Stimulated activated CD4-positive, alpha-beta T cell treated with anti-CD3 and anti-CD28 coated beads, Interleukin-2, amount 100 ng/mL, for 48 hours (primary cell): ENCODE results near the gene FXYD2.
"Not testable (repeated sequence)": the region's sequence is repeated elsewhere in the genome, so short reads cannot be mapped to it uniquely, and the experiment has no call there.

Experiments used
- DNase-seq, 2 donors: peaks; one replicate each; pipeline ENCODE4 v3.0.0-alpha.2; 2020

The FXYD2 gene

GRCh38 chr11:117819096-117820040 is 5.2 kb downstream of the FXYD2 start:
- DNase-seq: no peak

DNA sequence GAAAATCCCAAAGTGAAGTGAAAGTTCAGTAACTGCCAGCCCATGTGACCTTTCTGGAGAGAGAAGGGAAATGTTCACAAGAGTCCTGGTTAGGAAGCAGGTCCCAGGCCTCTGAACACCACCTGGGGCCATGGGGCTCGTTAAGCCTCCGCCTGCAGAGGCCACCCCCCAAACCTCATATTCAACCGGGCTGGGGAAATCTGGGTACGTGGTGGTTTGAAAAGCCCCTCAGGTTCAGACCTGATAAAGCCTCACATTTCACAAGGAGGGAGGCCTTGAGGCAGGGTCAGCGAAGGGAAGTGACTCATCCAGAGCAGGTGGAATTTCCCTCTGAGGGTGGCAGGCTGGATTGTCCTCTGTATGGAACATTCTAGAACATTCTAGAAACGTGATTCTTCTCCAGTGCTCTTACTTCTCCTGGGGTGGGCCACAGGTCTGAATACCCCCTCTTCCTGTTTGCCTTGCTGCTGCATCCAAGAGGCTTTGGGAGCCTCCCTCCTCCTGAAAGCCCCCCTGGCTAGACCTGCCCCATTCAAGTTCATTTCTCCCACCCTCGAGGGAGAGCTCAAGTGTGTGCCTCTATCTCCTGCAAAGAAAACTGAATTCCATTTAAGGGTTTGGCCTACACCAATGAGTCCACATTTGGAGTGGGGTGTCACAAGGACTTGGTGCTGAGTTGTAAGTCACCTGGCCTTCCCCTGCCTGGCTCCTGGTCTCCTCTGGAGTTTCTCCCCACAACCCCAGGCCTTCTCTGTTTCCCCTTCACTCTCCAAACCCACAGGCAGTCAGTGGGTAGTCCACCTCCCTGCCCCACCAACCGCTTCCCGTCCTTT is 6.3 kb downstream of the FXYD2 start:
- peak; percentile 30 to 40 for DNase-seq

DNA sequence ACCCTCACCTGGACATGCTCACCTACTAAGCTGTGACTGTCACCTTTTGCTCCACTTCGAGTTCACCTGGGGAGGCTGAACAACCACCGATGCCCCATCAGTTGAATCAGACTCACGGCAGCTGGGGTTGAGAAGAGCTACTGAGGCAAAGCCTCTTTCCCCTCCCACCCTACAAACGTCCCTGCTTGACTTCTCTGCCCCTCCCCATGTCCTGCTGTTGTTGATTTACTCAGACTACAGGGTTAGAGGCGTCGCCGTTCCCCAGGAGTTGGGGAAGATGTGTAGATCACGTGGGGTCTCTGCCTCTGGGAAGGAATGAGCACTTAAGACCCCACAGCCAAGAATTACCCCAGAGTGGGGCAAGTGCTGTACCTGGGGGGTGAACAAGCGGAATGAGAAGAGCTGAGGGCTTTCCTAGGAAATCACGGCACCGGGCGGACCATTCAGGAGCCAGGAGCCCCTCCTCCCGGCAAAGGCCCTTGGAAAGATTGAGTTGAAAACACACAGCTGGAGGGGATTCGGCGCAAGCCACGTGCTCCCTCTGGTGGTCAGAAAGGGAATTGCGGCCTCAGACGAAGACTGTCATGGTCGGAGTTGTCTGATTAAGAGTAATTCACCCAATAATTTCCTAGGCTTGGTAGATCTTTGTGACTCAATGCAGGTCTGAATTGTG is 7.0 kb downstream of the FXYD2 start:
- DNase-seq: peak; percentile 91 to 96

DNA sequence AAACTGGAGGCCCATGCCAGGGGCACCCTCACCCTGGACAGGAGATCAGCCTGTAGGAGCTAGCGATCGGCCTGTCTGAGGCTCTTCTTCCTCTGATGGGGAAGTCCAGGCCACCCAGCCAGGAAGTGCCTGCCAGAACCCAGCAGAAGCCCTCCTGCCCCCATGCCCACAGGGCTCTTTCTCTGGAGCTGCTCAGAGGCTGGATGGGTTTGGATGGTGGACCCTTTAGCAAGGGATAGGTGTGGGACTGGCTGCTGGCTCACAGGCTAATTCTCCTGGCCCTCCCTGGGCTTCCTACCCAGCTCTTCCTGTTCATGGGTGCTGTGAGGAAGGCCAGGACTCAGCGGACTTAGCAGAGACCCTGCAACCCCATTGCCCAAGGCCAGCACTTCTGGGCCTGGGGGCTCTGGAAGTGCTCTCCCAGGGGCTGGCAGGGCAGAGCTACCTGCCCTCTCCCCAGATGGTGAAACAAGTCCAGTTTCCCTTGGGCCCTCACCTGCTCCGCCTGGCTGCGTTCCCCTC is 7.6 kb downstream of the FXYD2 start:
- no peak for DNase-seq

- no peak for DNase-seq
Measured at GRCh38 chr11:117816151-117816741, 8.3 kb downstream of the FXYD2 start.

GRCh38 chr11:117815262-117815803 is 9.2 kb downstream of the FXYD2 start:
- DNase-seq: peak; percentile 43 to 44

DNA sequence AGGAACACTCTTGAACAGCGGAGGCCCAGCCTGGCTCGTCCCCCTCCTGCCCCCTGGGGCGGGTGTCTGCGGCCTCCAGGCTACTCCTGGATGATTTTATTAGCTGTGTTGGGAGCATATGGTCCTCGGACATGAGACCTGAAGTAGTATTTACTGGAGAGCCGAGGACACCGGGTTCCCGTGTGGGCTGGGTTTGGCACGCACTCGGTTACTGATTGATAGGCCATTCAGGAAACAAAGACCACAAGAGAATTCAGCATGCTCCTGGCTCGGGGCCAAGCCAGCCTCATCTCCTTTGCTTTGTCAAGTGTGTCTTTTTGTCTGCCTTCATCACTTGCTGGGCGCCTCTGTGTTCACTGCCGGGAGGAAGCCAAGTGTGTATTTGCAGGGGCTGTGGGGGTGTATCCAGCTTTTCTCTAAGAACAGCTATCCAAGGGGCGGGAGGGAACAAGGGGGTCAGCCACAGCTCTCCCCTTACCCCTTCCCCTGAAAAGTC is 9.7 kb downstream of the FXYD2 start:
- DNase-seq: peak; percentile 64 to 74

GRCh38 chr11:117814204-117814765 is 10.3 kb downstream of the FXYD2 start:
- no peak for DNase-seq

DNA sequence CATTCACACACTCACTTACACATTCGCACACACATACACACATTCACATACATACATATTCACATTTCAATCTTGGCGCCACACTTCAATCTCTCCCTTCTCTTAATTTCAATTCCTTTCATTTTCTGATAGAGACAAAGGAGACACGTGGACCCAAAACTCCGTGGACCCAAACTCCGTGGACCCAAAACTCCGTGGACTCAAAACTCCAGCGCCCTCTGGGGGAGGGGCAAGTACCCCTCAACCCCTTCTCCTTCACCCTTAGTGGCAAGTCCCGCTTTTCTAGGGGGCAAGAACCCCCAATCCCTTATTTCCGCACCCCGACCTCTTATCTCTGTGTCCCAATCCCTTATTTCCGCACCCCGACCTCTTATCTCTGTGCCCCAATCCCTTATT is 14.5 kb downstream of the FXYD2 start:
- DNase-seq: not testable (repeated sequence)

GRCh38 chr11:117809236-117810055 is 15.1 kb downstream of the FXYD2 start:
- peak in 1 of 2 donors; percentile 43 for DNase-seq

GRCh38 chr11:117808784-117809183 is 15.8 kb downstream of the FXYD2 start:
- no peak for DNase-seq

DNA sequence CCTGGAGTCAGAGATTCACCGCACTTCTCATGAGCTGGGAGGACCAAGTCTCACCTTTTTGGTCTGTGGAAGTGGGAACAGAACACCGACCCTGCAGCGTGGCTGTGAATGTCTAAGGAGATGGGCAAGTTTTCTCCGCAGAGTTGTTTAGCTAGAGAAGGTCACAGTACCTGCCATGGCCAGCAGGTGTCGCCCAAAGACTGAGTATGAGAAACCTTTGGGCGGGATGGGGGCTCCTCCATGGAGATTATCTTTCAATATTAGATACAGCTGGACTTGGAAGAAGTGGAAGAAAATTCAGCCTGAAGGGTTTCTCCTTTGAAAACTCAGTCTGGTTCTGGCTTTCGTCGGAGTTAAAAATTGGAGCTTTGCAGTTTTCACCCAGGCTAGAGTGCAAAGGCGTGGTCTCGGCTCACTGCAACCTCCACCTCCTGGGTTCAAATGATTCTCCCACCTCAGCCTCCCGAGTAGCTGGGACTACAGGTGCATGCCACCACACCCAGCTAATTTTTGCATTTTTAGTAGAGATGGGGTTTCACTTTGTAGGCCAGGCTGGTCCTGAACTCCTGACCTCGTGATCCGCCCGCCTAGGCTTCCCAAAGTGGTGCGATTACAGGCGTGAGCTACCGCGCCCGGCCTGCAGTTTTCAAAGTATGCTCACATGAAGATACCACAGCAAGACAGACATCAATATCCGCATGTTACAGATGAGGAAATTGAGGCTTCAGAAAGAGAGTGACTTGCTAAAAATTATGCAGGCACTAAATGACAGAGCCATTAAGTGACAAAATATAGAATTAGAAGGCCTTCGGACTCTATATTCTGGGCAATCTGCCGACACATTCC is 16.8 kb downstream of the FXYD2 start:
- DNase-seq: peak; percentile 64 to 86

DNA sequence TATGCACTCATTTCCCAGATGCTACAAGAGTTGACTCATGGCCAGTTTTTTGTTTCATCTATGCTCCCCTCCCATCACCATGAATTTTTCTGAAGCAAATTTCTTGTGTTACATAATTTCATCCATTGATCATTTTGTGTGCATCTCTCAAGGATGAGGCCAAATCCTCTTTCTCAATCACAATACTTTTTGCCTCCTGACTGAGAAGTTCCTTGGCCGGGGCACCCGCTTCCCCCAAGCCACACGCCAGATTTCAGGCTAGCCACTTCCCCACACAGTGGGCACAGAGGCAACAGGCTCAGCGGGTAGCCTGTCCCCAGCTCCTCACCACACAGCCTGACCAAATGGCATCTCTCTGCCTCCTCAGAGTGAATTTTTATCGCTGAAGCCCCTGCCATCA is 17.7 kb downstream of the FXYD2 start:
- DNase-seq: no peak

DNA sequence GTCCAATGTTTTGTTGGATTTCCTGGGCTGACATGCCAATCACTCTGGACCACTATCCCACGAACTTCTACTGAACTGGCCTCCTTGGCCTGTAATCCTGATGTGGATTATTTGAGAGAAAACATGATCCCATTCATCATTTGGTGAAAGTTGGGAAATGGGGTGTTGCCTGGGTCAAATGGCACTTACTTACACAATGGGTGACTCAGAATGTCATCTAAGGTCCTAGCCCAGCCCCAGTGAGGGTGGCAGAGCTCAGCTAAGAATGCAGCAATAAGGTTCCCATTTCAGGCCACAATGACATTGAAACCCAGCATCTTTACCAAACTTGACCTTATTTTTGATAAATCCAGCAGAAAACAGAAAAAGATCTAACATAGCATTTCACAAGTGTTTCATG is 19.5 kb downstream of the FXYD2 start:
- DNase-seq: no peak

- DNase-seq: no peak
Measured at GRCh38 chr11:117803896-117804295, 20.6 kb downstream of the FXYD2 start.

DNA sequence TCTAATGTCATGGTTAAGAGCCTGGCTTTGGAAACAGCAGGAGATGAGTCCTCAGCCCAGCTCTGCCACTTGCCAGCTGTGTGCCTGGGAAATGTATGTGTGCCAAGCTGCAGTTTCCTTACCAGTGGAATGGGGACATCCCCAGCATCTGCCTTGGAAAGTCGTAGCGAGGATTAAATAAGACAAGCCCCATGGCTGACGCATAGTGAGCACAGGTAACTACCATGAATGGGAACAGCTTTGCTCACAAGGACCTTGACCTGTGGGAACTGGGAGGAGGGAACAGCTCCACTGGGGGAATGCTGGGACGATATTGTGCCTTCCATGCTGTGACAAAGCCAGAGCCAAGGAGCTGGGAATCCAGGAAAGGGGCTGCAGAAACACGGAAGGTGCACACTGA is 24.9 kb downstream of the FXYD2 start:
- DNase-seq: no peak

DNA sequence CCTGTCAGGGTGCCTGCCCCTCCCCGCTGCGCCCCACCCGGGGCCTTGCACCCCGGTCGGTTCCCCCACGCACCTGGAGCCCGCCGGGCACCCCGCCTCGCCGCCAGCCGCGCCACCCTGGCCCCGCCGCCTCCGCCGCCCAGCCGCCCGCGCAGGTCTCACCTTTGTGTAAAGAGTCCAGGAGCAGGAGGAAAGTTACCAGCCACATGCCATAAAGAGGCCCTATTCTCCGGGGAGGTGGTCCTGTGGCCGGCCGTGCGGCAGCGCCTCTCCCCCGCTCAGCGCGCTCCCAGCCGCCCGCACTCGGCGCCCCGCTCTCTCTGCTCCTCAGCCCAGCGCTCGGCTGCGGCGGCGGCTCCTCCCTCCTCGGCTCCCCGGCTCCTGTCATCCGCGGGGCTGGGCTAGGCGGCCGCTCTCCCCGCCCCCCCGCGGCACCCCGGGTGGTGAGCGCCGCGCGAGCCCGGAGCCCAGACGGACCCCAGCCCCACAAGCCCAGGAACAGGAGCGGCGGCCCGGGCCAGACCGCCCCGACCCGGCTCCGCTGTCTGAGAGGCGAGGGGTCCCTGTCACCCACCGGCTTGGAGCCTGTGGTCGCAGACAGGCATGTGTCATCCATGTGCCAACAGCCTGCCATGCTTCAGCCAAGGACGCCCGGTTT is 27.5 kb downstream of the FXYD2 start, which contains the start of gene DSCAML1:
DSCAML1 (minus strand) TSS at position 345 of the 658 bp plus-strand sequence; CDS start at position 208, 137 bp downstream.
- DNase-seq: peak in 1 of 2 donors; percentile 36

DNA sequence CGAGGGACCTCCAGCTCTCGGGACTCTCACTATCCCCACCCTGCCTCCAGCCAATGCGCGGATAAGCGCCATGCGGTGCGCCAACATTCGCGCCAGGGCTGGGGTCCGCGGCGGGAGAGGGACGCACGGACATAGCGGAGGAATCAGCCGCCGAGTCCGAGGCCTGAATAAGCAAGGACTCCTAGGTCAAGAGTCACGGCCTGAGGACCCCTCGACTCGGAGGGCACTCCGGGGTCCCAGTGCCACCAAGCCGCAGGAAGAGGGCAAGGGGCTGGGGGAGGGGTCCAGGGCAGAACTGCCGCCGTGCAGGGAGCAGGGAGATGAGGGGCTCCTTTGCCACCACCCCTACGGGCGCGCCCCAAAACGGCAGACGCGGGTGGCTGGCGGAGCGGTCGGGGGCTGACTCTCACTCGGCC is 28.1 kb downstream of the FXYD2 start:
- no peak for DNase-seq
